Smooth muscle cell (in vitro differentiated cells): ENCODE measurements around the gene CELSR3. TPM values are rescaled to one million over a fixed set of nuclear protein-coding genes. Genes with fewer than 3 reads are reported as not detected.

Experiments
- DNase-seq: peaks from one replicate; lab custom pipeline; 2025; ENCODE audit not compliant: unreplicated experiment; lab: John Stamatoyannopoulos, UW
- H2AFZ ChIP-seq: fragments of 200-600 bp; sonication (generic); 2 replicates; pipeline ENCODE4 v1.6.0; 2016; ENCODE audit warnings: antibody characterized with exemption, low read depth, mild to moderate bottlenecking
- H3F3A ChIP-seq: fragments of 200-600 bp; sonication (generic); 2 replicates; pipeline ENCODE4 v1.6.0; 2017; ENCODE audit warnings: antibody characterized with exemption, low read depth
- H3K27ac ChIP-seq: fragments of 200-600 bp; sonication (generic); 2 replicates; pipeline ENCODE4 v1.5.1; 2016; ENCODE audit warnings: low read depth, mild to moderate bottlenecking
- H3K27me3 ChIP-seq: fragments of 200-600 bp; sonication (generic); 2 replicates; pipeline ENCODE4 v1.6.1; 2016; ENCODE audit warnings: low read depth, mild to moderate bottlenecking
- H3K36me3 ChIP-seq: fragments of 200-600 bp; sonication (generic); 2 replicates; pipeline ENCODE4 v1.5.1; 2016; ENCODE audit warnings: low read depth
- H3K4me1 ChIP-seq: fragments of 200-600 bp; sonication (generic); 2 replicates; pipeline ENCODE4 v1.5.1; 2016; ENCODE audit warnings: low read depth
- H3K4me2 ChIP-seq: fragments of 200-600 bp; sonication (generic); 2 replicates; pipeline ENCODE4 v1.6.0; 2016; ENCODE audit warnings: mild to moderate bottlenecking
- H3K4me3 ChIP-seq: fragments of 200-600 bp; sonication (generic); 2 replicates; pipeline ENCODE4 v1.5.1; 2016; ENCODE audit warnings: mild to moderate bottlenecking
- H3K79me2 ChIP-seq: fragments of 200-600 bp; sonication (generic); 2 replicates; pipeline ENCODE4 v1.6.0; 2016; ENCODE audit warnings: low read depth, mild to moderate bottlenecking
- H3K9ac ChIP-seq: fragments of 200-600 bp; sonication (generic); 2 replicates; pipeline ENCODE4 v1.6.0; 2016; ENCODE audit warnings: low read depth
- H3K9me3 ChIP-seq: fragments of 200-600 bp; sonication (generic); replicated peaks from 2 replicates; pipeline ENCODE4 v1.5.1; 2016; ENCODE audit warnings: low read depth
- H4K20me1 ChIP-seq: fragments of 200-600 bp; sonication (generic); 2 replicates; pipeline ENCODE4 v1.6.0; 2016; ENCODE audit warnings: low read depth
- CTCF ChIP-seq: fragments of 200-600 bp; sonication (generic); IDR thresholded peaks from 2 replicates; pipeline ENCODE4 v1.5.1; 2017; ENCODE audit warnings: borderline replicate concordance, mild to moderate bottlenecking, antibody characterized with exemption; ENCODE audit not compliant: insufficient read depth, poor library complexity, severe bottlenecking
- WGBS: methylation state at CpG from one replicate; pipeline ENCODE4 v1.1.7; 2016; ENCODE audit warnings: low lambda C conversion rate; 5-methylcytosine and 5-hydroxymethylcytosine counted together
- polyA plus RNA-seq: library from polyadenylated mRNA; unstranded; fragments of >200 nt; fragmentation: Nextera tagmentation; extraction: Ambion mirVana; gene quantifications from 2 replicates; pipeline ENCODE4 v1.2.1, GENCODE V29; 2016
- total RNA-seq: library from RNA; depleted of rRNA; stranded (reverse); fragments of >200 nt; gene quantifications from 2 replicates; pipeline ENCODE4 v1.2.3, GENCODE V29; 2014

The CELSR3 gene
- total and polyA plus RNA-seq, 2 experiments from 2014 or later = 1.5 to 2.5 TPM

DNA sequence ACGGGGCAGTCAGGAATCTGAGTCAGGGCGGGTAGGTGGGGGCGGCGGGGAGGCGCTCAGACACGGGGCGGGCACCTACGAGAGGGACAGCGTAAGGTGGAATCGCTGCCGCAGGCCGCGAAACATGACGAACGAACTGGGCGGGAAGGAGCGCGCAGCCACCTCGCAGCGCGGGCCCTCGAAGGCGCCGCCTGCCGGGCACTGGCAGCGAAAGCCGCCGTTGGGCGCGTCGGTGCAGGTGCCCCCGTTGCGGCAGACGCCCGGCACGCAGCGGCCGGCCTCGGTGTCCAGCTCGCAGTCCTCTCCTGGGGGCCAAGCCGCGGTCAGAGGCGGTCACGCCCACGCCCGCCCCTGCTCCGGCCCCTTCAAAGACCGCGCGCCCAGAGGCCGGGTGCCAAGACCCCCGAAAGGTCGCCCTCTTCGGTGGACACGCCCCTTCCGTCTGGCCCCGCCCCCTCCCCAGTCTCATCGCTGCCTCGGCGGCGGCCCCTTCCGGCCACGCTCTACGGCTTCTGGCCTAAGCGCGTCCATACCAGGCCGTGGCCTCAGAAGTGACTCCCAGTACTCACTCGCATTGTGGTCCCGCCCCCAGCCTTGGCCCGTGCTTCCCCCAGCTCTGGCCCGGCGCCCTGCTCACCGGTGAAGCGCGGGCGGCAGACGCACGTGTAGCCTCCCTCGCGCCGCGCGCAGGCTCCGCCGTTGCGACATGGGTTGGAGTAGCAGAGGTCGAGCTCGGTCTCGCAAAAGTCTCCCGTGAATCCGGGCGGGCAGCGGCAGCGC lies 6.4 kb downstream of the CELSR3 start:
- H3K36me3 ChIP-seq = no peaks in the 10 kb centered on the region
- no peak overlapping the region for H3K27ac ChIP-seq
- no peaks in the 10 kb centered on the region for H3K27me3 ChIP-seq
- H3K9ac ChIP-seq = no peak overlapping the region
- peak overlapping the region; percentile 90 for H3K4me2 ChIP-seq
- DNase-seq = peak; percentile 42
- no peaks in the 10 kb centered on the region for H3F3A ChIP-seq
- H3K79me2 ChIP-seq = no peaks in the 10 kb centered on the region
- H4K20me1 ChIP-seq = no peaks in the 10 kb centered on the region
- TF ChIP-seq CTCF = peak; percentile 68
- H3K4me1 ChIP-seq = peaks cover 1% of the 10 kb centered on the region
- H3K9me3 ChIP-seq = no peaks in the 10 kb centered on the region
- H3K4me3 ChIP-seq = peak overlapping the region; percentile 47
- 16% methylated on average over 72 of the region's 94 CpGs for WGBS
- H2AFZ ChIP-seq = no peak overlapping the region

- Histone ChIP-seq H3K4me1 (no peaks in the 10 kb centered on the region), H3K36me3 (no peaks in the 10 kb centered on the region), H2AFZ (no peak overlapping the region), H3K4me2 (peak overlapping the region; percentile 90), H4K20me1 (no peaks in the 10 kb centered on the region), H3F3A (no peaks in the 10 kb centered on the region), H3K27ac (no peak overlapping the region), H3K4me3 (peak overlapping the region; percentile 47), H3K9ac (no peak overlapping the region), H3K9me3 (no peaks in the 10 kb centered on the region), H3K27me3 (no peaks in the 10 kb centered on the region), H3K79me2 (no peaks in the 10 kb centered on the region)
- no peak for DNase-seq
- TF ChIP-seq CTCF = no peak
- 59% methylated on average over 8 of the region's 30 CpGs for WGBS
Measured at GRCh38 chr3:48655606-48656005, 7.1 kb downstream of the CELSR3 start.

- Histone ChIP-seq H3K4me1 (no peaks in the 10 kb centered on the region), H3K36me3 (no peaks in the 10 kb centered on the region), H2AFZ (no peak overlapping the region), H3K9me3 (no peaks in the 10 kb centered on the region), H3F3A (no peaks in the 10 kb centered on the region), H3K4me2 (no peak overlapping the region), H3K4me3 (no peak overlapping the region), H3K27me3 (no peaks in the 10 kb centered on the region), H4K20me1 (no peaks in the 10 kb centered on the region), H3K9ac (no peak overlapping the region), H3K79me2 (no peaks in the 10 kb centered on the region), H3K27ac (no peak overlapping the region)
- TF ChIP-seq CTCF = no peak
- no peak for DNase-seq
- WGBS = 98% methylated on average over 10 of the region's 12 CpGs
Measured at GRCh38 chr3:48655063-48655462, 7.6 kb downstream of the CELSR3 start.
